Natural killer cell (primary cell): ENCODE results near the gene TCOF1. TPM values are rescaled to one million over a fixed set of nuclear protein-coding genes. Genes with fewer than 3 reads are reported as not detected.

Experiments
- ATAC-seq, 3 donors: fragments of 150-1000 bp in 2 of 3; fragments of 200-7000 bp in 1 of 3; cut with Tn5 transposase; 1 replicate in 1 of 3; 2 replicates in 2 of 3; pipeline ENCODE4 v1.10.0; 2021; ENCODE audit warnings: mild to moderate bottlenecking in 2 of 3, moderate library complexity in 2 of 3
- DNase-seq, 2 donors: peaks; one replicate each; pipeline versions ENCODE4 v3.0.0 to v3.0.0-alpha.2; 2013 to 2021; ENCODE audit warnings: mixed read lengths in 1 of 2
- H3K27ac ChIP-seq: one replicate; pipeline ENCODE4 v1.5.1; 2013; ENCODE audit warnings: mild to moderate bottlenecking, low read length
- H3K27me3 ChIP-seq: one replicate; pipeline ENCODE4 v1.6.1; 2013; ENCODE audit warnings: low read length; ENCODE audit not compliant: control insufficient read depth, insufficient read depth
- H3K36me3 ChIP-seq: one replicate; pipeline ENCODE4 v1.6.1; 2013; ENCODE audit warnings: low read length; ENCODE audit not compliant: control insufficient read depth, insufficient read depth
- H3K4me1 ChIP-seq: one replicate; pipeline ENCODE4 v1.6.1; 2013; ENCODE audit warnings: low read length; ENCODE audit not compliant: control insufficient read depth, insufficient read depth
- H3K4me3 ChIP-seq: one replicate; pipeline ENCODE4 v1.5.1; 2013; ENCODE audit warnings: low read length
- H3K9me3 ChIP-seq: one replicate; pipeline ENCODE4 v1.6.1; 2013; ENCODE audit warnings: low read length; ENCODE audit not compliant: control insufficient read depth, insufficient read depth
- H3K27ac Mint-ChIP-seq, 2 donors: one replicate each; pipeline ENCODE4 v1.8.0; 2022; ENCODE audit warnings: mild to moderate bottlenecking in 2 of 2, mixed read lengths in 2 of 2, moderate library complexity in 1 of 2
- H3K27me3 Mint-ChIP-seq, 2 donors: one replicate each; pipeline ENCODE4 v1.8.0; 2022; ENCODE audit warnings: low read depth in 2 of 2, mixed read lengths in 2 of 2
- H3K36me3 Mint-ChIP-seq: one replicate; pipeline ENCODE4 v1.8.0; 2022; ENCODE audit warnings: mixed read lengths
- H3K4me1 Mint-ChIP-seq, 2 donors: one replicate each; pipeline ENCODE4 v1.8.0; 2022; ENCODE audit warnings: mixed read lengths in 2 of 2
- H3K4me3 Mint-ChIP-seq: one replicate; pipeline ENCODE4 v1.8.0; 2022; ENCODE audit warnings: mild to moderate bottlenecking, moderate library complexity, mixed read lengths
- H3K9me3 Mint-ChIP-seq, 2 donors: one replicate each; pipeline ENCODE4 v1.8.0; 2022; ENCODE audit warnings: mixed read lengths in 2 of 2
- CTCF ChIP-seq: fragments of 200-600 bp; IDR thresholded peaks from one replicate; pipeline ENCODE4 v1.8.0; 2022; ENCODE audit warnings: antibody characterized with exemption
- WGBS: methylation state at CpG from one replicate; pipeline ENCODE4 v1.1.7; 2013; ENCODE audit warnings: missing lambda C conversion rate; ENCODE audit not compliant: insufficient coverage; 5-methylcytosine and 5-hydroxymethylcytosine counted together
- intact Hi-C: fragments of 100-400 bp; cut with micrococcal nuclease; formaldehyde crosslinking; loops from one replicate; pipeline ENCODE4 v1.14.2; 2022
- total RNA-seq, 4 donors: library from RNA; stranded (reverse); fragments of 120-200 nt in 1 of 4; gene quantifications; one replicate each; pipeline versions ENCODE4 v1.2.3 to v1.2.4, GENCODE V29; 2013 to 2022

TCOF1 gene
- total RNA-seq, 3 donors from 2014 or later (not counting 1 experiment from before 2014, with no cell fraction given) = 51.5 to 62.6 (median 51.7) TPM

DNA sequence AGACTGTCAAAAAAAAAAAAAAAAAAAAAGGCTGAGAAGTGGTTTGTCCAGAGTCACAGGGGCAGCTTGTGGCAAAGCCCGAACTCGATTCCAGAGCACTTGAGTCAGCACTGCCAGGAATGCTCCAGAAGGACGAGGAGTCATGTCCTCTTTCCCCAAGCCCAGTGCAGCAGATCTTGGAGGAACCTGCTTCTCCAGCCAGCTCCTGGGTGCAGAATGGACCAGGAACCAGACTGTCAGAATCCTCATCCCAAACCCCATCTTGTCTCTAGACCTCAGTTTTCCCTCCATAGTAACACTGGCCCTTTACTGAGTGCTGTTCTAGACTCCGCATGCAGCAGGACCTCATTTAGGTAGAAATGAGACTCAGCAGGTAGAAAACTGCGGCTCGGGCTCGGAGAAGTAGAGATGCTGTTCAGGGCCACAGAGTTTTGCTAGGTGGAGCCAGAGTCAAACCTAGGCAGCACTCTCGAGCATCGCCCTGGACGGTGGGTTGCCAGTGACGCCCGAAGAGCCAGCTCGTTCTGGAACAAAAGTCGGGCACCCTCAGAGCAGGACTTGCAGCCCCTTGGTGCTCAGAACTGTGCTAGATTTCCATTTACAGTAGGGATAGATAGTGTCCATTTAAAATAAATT is 39.8 kb downstream of the TCOF1 start:
- Histone ChIP-seq H3K27ac (no peak overlapping the region), H3K4me3 (no peak overlapping the region), H3K27me3 (no peaks in the 10 kb centered on the region), H3K4me1 (no peaks in the 10 kb centered on the region), H3K9me3 (no peaks in the 10 kb centered on the region), H3K36me3 (peaks cover 84% of the 10 kb centered on the region)
- Mint-ChIP-seq H3K4me1 (peaks cover 11 to 20% of the 10 kb centered on the region in 2 donors), H3K27ac (peak overlapping the region in 1 of 2 donors; percentile 44), H3K27me3 (no peaks in the 10 kb centered on the region), H3K4me3 (no peak overlapping the region), H3K9me3 (no peaks in the 10 kb centered on the region), H3K36me3 (no peaks in the 10 kb centered on the region)
- 94% methylated on average over 14 of the region's 14 CpGs for WGBS
- ATAC-seq (no peak), DNase-seq (no peak)
- intact Hi-C loops = no loop called here
- no peak for TF ChIP-seq CTCF

GRCh38 chr5:150397782-150398721 is 40.6 kb downstream of the TCOF1 start:
- Histone ChIP-seq H3K4me1 (no peaks in the 10 kb centered on the region), H3K27me3 (no peaks in the 10 kb centered on the region), H3K36me3 (peaks cover 84% of the 10 kb centered on the region), H3K27ac (no peak overlapping the region), H3K9me3 (no peaks in the 10 kb centered on the region), H3K4me3 (no peak overlapping the region)
- Mint-ChIP-seq H3K36me3 (no peaks in the 10 kb centered on the region), H3K4me3 (no peak overlapping the region), H3K27me3 (no peaks in the 10 kb centered on the region), H3K27ac (peak overlapping the region; percentile 44 to 77), H3K9me3 (no peaks in the 10 kb centered on the region), H3K4me1 (peaks cover 11 to 20% of the 10 kb centered on the region in 2 donors)
- intact Hi-C loops = loop anchor here (1.0 kb wide), 1 partner anchor 38 kb away; no protein-coding TSS in a partner anchor
- TF ChIP-seq CTCF = no peak
- WGBS = 95% methylated on average over 12 of the region's 13 CpGs
- DNase-seq (no peak), ATAC-seq (peak in 1 of 3 donors; percentile 1)

- peak in 1 of 2 donors; percentile 68 for DNase-seq
- intact Hi-C loops = loop anchor here (1.0 kb wide), 1 partner anchor 37 kb away; no protein-coding TSS in a partner anchor
Measured at GRCh38 chr5:150398722-150399523, 41.4 kb downstream of the TCOF1 start.

More at GRCh38 chr5:150398722-150399523, 41.4 kb downstream of the TCOF1 start:
- no peaks in the 10 kb centered on the region for H3K36me3 Mint-ChIP-seq
- Histone ChIP-seq H3K27me3 (no peaks in the 10 kb centered on the region), H3K4me1 (no peaks in the 10 kb centered on the region), H3K9me3 (no peaks in the 10 kb centered on the region), H3K4me3 (no peak overlapping the region), H3K36me3 (peaks cover 82% of the 10 kb centered on the region), H3K27ac (no peak overlapping the region)
- H3K4me3 Mint-ChIP-seq = no peak overlapping the region
- peak; percentile 19 for TF ChIP-seq CTCF
- ATAC-seq = peak; percentile 22 to 37 (median 25)
- H3K27ac Mint-ChIP-seq = peak overlapping the region; percentile 74 to 84
- H3K9me3 Mint-ChIP-seq = no peaks in the 10 kb centered on the region
- WGBS = 78% methylated on average over 12 of the region's 12 CpGs
- peaks cover 11 to 20% of the 10 kb centered on the region in 2 donors for H3K4me1 Mint-ChIP-seq
- H3K27me3 Mint-ChIP-seq = no peaks in the 10 kb centered on the region
